Fibroblast of the aortic adventitia (primary cell): ENCODE results near the gene LSM14A. TPM values are rescaled to one million over a fixed set of nuclear protein-coding genes. Genes with fewer than 3 reads are reported as not detected.

ENCODE experiments used
- DNase-seq: peaks from one replicate; pipeline ENCODE4 v3.0.0-alpha.2; 2010; ENCODE audit warnings: low read depth
- H3K4me3 ChIP-seq: 2 replicates; pipeline ENCODE4 v1.5.1; 2011; ENCODE audit warnings: low read depth, mild to moderate bottlenecking, control low read depth, low read length, moderate library complexity
- CTCF ChIP-seq: IDR thresholded peaks from 2 replicates; pipeline ENCODE4 v1.5.1; 2011; ENCODE audit warnings: mild to moderate bottlenecking, low read length, control low read depth, inconsistent platforms; ENCODE audit not compliant: insufficient read depth
- total RNA-seq: library from RNA; depleted of rRNA; stranded (reverse); fragments of >200 nt; gene quantifications from 2 replicates; pipeline ENCODE4 v1.2.3, GENCODE V29; 2012; ENCODE audit warnings: low replicate concordance

LSM14A gene
- total RNA-seq, 1 donor, result 55.5 TPM

GRCh38 chr19:34231439-34231838, 59.1 kb downstream of the LSM14A start:
- no peak for DNase-seq
- H3K4me3 ChIP-seq, result no peak overlapping the region
- TF ChIP-seq CTCF, result no peak

- peak overlapping the region; percentile 40 for H3K4me3 ChIP-seq
- TF ChIP-seq CTCF, result no peak
- peak; percentile 96 for DNase-seq
These were observed 60.5 kb downstream of the LSM14A start for GRCh38 chr19:34232566-34233481.

- H3K4me3 ChIP-seq, result no peak overlapping the region
- no peak for DNase-seq
- no peak for TF ChIP-seq CTCF
These were observed 63.2 kb downstream of the LSM14A start for GRCh38 chr19:34235425-34235940.

- no peak for TF ChIP-seq CTCF
- no peak overlapping the region for H3K4me3 ChIP-seq
- no peak for DNase-seq
These were observed 64.0 kb downstream of the LSM14A start for GRCh38 chr19:34236035-34236987.

- no peak overlapping the region for H3K4me3 ChIP-seq
- no peak for TF ChIP-seq CTCF
- DNase-seq, result no peak
These were observed 65.0 kb downstream of the LSM14A start for GRCh38 chr19:34237283-34237682.

- no peak for DNase-seq
- no peak overlapping the region for H3K4me3 ChIP-seq
- no peak for TF ChIP-seq CTCF
These were observed 65.6 kb downstream of the LSM14A start for GRCh38 chr19:34237939-34238338.
